GM12892 (cell line): Measurements from ENCODE around the gene RANBP3L.

ENCODE experiments used
- POLR2AphosphoS5 ChIP-seq: IDR thresholded peaks from 2 replicates; pipeline ENCODE4 v1.6.1; 2011; ENCODE audit warnings: low read depth, low read length, control low read depth
- TAF1 ChIP-seq: IDR thresholded peaks from 2 replicates; pipeline ENCODE4 v1.6.1; 2011; ENCODE audit warnings: low read depth, mild to moderate bottlenecking, control low read depth, low read length, borderline replicate concordance

GRCh38 chr5:36277521-36278176 lies 24.1 kb downstream of the RANBP3L start:
- TF ChIP-seq POLR2AphosphoS5, result no peak
- TF ChIP-seq TAF1, result no peak
